Bone marrow (tissue), 2 donors: Measurements from ENCODE around the gene MACROD1.

ENCODE experiments used
- DNase-seq, 2 donors: peaks; one replicate each; lab custom pipeline; 2025; lab: John Stamatoyannopoulos, UW

The MACROD1 gene

GRCh38 chr11:64073542-64073941, 92.4 kb downstream of the MACROD1 start:
- DNase-seq, result no peak

- no peak for DNase-seq
Observed at GRCh38 chr11:64072871-64073270, 93.0 kb downstream of the MACROD1 start.

DNA sequence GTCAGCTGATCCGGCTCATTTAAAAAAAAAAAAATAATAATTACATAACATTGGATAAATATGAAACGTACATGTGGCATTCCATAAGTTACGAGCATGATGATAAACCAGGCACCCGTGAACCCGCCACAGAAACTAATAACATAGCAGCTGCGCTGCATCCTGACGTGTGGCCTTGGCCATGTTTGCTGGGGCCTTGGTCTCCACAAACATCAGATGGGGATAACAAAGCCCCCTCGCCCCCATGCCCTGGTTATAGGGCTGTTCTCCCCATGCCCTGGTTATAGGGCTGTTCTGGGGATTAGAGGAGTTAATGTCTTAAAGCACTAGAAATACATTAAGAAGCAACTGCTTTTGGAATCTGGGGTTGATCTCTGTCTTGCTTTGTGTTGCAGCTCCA, 93.5 kb downstream of the MACROD1 start:
- no peak for DNase-seq

GRCh38 chr11:64071849-64072248, 94.1 kb downstream of the MACROD1 start:
- no peak for DNase-seq

DNA sequence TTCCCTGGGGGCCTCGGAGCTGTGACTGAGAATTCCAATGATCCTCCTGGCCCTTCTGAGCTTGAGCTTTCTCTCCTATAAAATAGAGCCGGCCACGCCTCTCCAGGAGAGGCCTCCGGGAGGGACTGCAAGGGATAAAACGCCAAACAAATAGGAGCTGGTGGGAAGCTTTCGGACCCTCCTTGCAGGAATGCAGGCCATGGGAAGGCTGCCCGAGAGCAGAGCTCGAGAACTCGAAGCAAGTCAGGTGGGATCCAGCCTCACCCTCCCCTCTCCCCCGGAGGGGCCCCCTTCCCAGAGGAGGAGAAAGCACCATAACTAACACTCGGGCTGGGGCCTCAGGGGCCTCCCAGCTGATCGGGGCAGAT, 95.6 kb downstream of the MACROD1 start:
- no peak for DNase-seq

DNA sequence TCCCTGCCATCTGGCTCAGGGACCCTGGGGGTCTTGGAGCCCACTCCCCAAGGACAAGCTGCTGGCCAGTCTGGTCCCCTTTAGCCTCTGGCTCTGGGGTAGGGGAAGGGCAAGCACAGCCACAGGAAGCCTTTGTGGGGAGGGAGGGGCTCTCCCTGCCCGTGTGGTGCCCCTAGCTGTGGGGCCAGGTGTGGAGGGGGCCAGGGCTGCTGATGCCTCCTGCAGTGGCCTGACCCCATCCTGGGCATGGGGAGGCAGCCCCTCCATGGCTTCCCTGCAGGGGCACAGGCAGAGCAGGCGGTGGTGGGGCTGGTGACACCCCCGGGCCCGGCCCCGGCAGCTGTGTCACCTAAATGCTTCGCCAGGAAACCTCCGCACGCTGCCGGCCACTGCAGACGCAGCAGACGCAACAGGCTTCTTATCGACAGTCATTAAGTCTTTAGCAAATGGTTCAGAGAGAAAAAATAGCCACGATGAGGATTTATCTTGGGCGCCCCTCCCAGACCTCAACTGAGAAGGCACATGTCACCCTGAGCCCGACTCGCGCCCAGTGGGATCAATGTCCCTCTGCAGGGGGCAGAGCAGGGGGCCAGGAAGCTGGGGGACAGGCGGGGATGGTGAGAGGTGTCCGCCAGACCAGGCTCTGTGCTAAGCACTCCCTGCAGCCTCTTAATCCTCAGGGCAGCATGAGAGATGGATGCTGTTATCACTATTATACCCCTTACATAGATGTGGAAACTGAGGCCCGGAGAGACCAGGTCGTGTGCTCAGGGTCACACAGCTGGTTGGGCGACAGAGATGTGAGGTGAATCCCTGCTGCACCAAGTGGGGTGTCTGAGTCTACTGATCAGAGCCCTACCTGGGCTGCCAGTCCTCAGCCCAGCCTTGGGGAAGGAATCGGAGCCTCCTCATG, 96.3 kb downstream of the MACROD1 start:
- no peak for DNase-seq

DNA sequence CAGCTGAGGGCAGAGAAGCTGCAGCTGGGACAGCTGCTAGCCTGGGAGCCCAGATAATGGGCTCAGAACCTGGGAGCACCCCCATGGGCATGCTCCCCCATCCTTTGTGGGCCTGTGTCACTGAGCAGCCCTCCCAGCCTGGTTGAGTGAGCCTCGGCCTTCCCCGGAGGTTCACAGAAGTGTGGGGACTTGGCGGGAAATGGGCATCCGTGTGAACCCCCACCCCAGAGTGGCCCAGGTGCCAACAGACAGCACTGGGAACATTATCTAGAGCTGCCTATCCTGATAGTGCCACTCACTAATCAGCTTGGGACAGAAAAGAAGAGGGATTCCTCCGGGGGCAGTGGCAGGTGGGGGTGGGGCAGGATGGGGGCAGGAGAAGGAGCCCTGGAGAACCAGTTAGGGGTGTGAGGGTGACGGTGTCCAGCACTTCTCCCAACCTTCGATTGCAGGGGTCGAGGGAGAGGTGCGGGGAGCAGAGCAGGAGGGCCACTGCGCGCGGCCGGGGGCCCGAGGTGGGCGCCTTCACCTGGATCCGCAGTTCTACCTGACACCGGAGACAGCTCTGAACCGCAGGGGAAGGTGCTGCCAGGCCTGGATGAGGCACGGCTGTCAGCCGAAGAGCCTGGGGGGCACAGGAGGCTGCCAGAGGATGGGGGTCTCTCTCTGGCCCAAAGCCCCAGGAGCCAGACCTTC, 97.1 kb downstream of the MACROD1 start:
- DNase-seq, result no peak

- DNase-seq, result no peak
Observed at GRCh38 chr11:64067230-64067993, 98.5 kb downstream of the MACROD1 start.

DNA sequence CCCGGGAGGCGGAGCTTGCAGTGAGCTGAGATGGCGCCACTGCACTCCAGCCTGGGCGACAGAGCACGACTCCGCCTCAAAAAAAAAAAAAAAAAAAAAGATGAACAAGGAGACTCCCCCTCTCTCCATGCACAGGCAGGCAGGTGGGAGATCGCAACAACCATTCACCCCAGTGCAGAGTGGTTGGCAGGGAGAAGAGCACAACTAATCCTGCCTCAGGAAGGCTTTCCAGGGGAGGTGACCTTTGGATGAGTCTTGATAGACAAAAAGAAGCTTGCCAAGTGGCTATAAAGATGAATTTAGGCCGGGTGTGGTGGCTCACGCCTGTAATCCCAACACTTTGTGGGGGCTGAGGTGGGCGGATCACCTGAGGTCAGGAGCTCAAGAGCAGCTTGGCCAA, 100.2 kb downstream of the MACROD1 start:
- DNase-seq, result no peak

DNA sequence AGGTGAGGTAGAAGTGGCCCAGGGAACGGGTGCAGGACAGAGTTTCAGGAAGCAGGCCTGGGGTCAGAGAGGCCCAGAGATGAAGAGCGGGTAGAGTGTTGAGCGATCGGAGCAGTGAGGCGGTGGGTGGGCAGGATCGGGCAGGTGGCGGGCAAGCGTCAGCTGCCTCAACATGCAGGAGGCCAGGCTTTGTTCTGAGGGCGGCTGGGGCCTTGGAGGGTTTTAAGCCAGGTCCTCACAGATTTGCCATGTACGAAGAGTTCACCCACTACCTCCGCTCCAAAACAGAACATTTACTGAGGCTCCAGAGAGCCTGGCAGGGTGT, 100.8 kb downstream of the MACROD1 start:
- DNase-seq, result no peak

DNA sequence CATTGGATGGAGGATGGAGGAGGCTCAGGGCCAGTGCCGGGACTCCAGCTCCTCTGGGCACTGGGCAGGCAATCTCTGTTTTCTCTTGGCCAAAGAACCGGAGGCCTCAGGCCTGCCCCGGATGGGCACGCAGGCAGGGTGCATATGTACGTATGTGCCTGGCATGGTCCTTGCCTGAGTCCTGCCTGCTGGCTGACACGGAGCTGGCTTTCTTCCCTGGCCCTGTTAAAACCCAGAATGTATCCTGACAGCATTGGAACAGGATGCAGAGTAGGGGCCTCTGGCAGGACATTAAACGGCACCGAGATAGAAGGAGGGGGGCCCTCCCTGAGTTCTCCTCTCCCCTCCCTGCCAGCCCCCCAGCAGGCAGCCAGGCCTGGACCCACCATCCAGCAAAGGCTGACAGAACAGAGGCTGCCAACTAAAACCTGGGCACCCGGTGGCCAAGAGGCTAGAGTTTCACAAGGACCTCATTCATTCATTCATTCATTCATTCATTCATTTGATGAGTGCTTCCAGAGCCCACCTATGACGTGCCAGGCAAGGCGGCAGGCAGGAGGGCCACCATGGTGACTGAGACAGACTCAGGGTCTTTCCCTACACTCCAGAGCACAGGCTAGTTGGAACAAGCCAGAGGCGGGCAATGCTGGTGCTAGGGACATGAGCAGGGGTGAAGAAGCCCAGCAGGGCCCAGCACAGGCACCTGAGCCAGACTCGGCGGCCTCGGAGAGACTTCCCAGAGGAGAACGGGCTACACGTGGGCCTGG, 101.4 kb downstream of the MACROD1 start:
- DNase-seq, result no peak

- no peak for DNase-seq
Observed at GRCh38 chr11:64063777-64064176, 102.1 kb downstream of the MACROD1 start.

DNA sequence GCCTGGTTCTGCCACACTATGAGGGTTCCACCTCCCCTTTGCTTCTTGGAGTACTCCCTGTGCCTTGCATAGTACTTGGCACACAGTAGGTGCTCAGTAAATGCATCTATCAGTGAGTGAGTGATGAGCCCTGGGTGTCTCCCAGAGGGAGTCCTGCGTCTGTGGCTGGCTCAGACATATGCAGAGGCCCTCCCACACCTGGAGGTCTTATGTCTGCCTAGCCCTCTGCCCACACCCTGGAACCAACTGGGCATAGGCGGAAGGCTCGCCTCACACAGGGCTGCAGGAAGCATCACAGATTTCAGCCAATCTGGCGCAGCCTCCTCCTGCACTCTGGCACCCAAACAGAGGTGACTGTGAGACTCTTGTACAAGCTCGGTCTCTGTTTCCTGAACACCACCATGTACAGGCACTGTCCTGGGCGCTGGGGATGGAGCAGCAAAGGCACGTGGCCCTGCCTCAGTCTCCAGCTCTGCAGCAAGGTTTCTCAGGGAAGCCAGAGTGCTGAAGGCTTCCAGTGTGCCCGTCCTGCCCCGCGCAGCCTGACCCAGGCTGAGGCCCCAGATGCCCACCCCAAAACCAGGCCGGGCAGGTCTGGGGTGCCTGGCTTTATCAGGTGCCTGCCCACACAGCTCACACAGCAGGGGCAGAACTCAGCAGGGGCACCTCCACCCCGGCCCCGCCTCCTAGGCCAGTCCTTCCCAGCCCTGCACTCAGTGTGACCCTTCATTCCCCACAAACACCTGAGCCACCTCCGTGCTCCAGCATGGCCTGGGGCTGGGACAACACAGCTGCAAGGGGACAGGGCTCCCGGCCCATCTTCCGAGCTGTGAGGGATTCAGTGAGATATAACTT, 103.5 kb downstream of the MACROD1 start:
- no peak for DNase-seq

- DNase-seq, result peak in 1 of 2 donors; percentile 11
Observed at GRCh38 chr11:64060861-64061444, 105.0 kb downstream of the MACROD1 start.

GRCh38 chr11:64060263-64060860, 105.6 kb downstream of the MACROD1 start:
- no peak for DNase-seq

DNA sequence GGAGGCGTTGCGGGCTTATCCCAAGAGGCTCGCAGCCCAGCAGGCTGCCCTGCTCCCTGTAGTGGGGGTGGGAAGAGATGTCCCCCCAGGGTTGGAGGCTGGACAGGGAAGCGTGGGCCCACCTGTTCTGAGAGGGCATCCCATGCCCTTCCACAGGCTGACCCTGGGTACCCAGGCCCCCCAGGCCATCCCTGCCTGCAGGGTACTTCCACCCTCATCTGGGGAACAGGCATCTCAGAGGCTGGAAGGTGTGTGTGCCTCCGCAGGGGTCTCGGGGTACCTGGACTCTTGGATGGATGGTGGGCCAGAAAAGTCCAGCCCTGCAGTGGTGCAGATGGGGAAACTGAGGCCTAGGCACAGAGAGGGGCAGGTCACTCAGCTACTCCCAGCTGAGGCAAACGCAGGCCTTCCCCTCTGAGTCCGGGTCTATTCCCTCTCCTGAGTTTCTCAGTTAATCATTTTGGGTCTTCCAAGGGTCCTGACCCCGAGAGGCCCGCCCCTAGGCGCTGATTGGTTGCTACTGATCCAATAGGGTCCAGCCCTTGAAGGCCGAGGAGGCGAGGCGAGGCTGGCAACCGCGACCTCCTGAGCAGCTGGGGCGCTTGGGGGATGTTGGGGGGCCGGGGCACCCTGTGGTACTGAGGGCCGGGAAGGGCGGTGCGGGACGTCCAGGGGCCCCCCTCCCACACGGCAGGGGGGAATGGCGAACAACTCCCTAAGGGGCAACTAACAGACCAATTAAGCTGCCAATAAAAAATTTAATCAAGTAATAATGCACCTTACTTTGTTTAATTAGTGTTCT, 106.4 kb downstream of the MACROD1 start:
- no peak for DNase-seq

DNA sequence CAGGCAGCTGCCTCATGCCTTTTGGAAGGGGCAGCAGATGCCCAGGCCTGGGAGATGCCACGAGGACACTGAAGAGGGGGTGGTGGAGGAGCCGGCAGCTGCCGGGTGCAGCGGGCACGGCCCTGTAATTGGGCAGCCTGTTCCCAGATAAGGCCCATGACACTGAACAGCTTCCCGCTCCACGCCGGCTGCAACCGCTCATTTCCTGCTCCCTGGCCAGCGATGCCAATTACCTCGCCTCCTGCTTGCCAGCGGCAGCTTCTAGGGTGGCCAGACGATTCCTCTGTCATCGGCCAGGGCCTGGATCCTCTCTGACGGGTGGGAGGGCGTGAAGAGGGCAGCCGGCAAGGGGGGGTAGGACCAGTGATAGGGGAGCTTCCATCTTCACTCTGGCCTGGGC, 107.4 kb downstream of the MACROD1 start:
- DNase-seq, result no peak

GRCh38 chr11:64057890-64058289, 108.0 kb downstream of the MACROD1 start:
- DNase-seq, result no peak

GRCh38 chr11:64056861-64057260, 109.1 kb downstream of the MACROD1 start:
- DNase-seq, result no peak
